ENCODE measurements around the gene PTPA. TPM values are rescaled to one million over a fixed set of nuclear protein-coding genes. Genes with fewer than 3 reads are reported as not detected.

Gene PTPA
- total and polyA plus RNA-seq, 10 of the 15 experiments (the other 5 are each of a cell fraction or from before 2014, with no cell fraction given), result 1.6 to 111 (median 55.1) TPM

DNA sequence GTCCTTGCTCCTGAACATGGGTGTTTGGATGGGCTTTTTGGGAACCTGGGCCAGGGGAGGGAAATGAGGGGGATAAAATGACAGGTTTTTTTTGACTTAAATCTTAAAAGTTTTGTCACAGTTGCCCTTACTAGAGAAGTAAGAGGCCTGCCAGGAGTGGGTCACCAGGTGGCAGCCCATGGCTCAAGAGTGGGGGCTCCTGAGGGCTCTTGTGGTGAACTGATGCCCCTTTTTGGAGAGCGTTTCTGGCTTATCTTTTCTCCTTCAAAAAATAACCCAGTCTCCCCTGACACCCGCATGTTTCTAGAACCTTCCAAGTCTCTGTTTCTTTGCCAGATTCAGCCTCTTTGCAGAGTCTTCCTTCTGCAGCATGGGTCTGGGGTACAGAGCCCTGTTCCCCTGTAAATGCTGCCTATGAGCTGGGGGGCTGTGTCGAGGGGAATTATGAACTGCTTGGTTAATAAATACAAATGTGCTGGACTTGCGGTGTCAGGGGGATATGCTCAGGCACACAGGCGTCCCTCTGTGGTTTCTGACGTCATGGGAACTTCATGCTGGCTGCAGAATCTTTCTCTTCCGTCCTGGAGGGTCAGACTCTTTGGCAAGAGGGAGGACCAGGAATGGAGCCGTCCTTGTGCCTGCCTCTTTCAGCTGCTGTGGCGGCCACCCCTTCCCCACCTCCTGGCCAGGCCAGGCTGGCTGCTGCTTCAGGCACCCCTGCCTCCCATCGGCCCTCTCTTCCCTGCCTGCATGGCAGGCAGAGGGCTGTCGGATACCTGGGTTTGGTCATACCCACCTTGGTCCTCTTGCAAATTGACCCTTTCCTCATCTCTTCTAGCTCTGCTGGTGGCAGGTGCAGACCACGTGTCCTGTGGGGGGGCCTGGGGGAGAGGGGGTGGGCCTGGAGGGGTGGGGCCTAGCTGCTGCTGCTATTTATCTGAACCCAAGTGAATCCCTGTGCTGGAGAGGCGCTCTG, 30.1 kb downstream of the PTPA start (continued):
- TF ChIP-seq REST (IDR thresholded peaks at IDR 0.05; ENCODE audit: low read depth, low read length) (no peak), POU2F2 (IDR thresholded peaks at IDR 0.05; ENCODE audit: borderline replicate concordance, low read depth, low read length) (peak; percentile 43; the same call in 1 of the 3 replicates)

DNA sequence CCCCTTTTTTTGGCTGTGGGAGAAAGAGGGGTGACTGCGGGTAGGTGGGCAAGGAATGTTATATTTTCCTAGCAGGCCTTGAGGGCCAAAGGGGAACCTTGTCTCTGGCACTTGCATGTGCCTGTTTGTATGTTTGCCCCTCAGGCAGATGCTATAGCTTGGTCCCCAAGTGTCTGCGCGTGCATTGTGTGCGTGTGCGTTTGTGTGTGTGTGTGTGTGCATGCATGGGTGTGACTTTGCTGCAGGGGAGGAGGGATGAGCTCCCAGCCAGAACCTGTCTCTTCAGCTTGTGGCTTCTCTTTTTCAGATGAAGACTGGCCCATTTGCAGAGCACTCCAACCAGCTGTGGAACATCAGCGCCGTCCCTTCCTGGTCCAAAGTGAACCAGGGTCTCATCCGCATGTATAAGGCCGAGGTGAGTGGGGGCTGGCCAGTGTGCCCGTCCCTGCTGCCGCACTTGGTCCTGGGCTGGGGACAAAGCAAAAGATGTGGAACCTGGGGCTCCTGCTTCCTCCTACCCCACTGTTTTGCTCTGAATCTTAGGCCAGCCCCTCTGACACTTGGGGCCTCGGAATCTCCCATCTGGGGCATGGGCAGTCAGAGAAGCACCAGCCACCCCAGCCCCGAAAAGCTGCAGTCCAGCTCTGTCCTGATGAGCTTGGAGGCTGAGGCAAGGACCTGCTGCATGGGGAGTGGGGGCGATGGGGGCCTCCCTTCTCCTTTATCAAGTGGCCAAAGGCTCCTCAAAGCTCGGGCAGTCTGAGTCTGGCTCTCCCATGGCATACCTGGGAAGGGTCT, 31.1 kb downstream of the PTPA start:
- no peak for TF ChIP-seq CTCF (IDR thresholded peaks at IDR 0.05 in 2 of 3, conservative IDR thresholded peaks at IDR 0.05 in 1 of 3; ENCODE audit: control insufficient read depth in 2 of 3, extremely low read depth in 1 of 3, insufficient read depth in 1 of 3, low read depth in 3 of 3, low read length in 3 of 3)
- no peak for TF ChIP-seq ZNF217 (IDR thresholded peaks at IDR 0.05)
- TF ChIP-seq KLF5 (IDR thresholded peaks at IDR 0.05; ENCODE audit: partially characterized antibody), result no peak
- TF ChIP-seq HDGF (IDR thresholded peaks at IDR 0.05), result peak; percentile 40; the same call in 1 of the 2 replicates
- TF ChIP-seq POLR2AphosphoS2 (IDR thresholded peaks at IDR 0.05; ENCODE audit: low read depth, low read length), result no peak
- no peak for TF ChIP-seq SMAD1 (IDR thresholded peaks at IDR 0.05; ENCODE audit: low read depth, partially characterized antibody)
- TF ChIP-seq, protein P1, sequence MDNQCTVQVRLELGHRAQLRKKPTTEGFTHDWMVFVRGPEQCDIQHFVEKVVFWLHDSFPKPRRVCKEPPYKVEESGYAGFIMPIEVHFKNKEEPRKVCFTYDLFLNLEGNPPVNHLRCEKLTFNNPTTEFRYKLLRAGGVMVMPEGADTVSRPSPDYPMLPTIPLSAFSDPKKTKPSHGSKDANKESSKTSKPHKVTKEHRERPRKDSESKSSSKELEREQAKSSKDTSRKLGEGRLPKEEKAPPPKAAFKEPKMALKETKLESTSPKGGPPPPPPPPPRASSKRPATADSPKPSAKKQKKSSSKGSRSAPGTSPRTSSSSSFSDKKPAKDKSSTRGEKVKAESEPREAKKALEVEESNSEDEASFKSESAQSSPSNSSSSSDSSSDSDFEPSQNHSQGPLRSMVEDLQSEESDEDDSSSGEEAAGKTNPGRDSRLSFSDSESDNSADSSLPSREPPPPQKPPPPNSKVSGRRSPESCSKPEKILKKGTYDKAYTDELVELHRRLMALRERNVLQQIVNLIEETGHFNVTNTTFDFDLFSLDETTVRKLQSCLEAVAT (IDR thresholded peaks at IDR 0.05), result peak; percentile 84
- peak in 1 of 2 experiments; percentile 4; a peak in 1 of 4 replicates for TF ChIP-seq BHLHE40 (IDR thresholded peaks at IDR 0.05; ENCODE audit: borderline replicate concordance in 1 of 2, low read depth in 2 of 2, low read length in 1 of 2)
- Histone ChIP-seq H3K36me3 (ENCODE audit: control insufficient read depth in 2 of 2, insufficient read depth in 2 of 2, low read length in 1 of 2) (peaks cover 0 to 19% of the 10 kb centered on the region in 2 experiments; a peak in 3 of 4 replicates), H3K27me3 (replicated peaks in 1 of 2; ENCODE audit: control insufficient read depth in 2 of 2, insufficient read depth in 2 of 2, low read length in 1 of 2) (no peaks in the 10 kb centered on the region), H2AFZ (ENCODE audit: control insufficient read depth, low read depth, low read length) (no peak overlapping the region), H3K79me2 (ENCODE audit: control insufficient read depth, insufficient read depth, low read length) (peaks cover 7% of the 10 kb centered on the region), H4K20me1 (ENCODE audit: control insufficient read depth, insufficient read depth) (no peaks in the 10 kb centered on the region), H3K27ac (ENCODE audit: control insufficient read depth, insufficient read depth) (peak overlapping the region; percentile 100), H3K9me3 (replicated peaks; ENCODE audit: control insufficient read depth, insufficient read depth, low read length) (no peaks in the 10 kb centered on the region), H3K9ac (ENCODE audit: control insufficient read depth, insufficient read depth, low read length) (peak overlapping the region; percentile 10; the same call in 1 of the 2 replicates), H3K4me3 (no peak overlapping the region; the same call in 1 of the 2 replicates), H3K4me2 (ENCODE audit: control insufficient read depth, insufficient read depth) (peak overlapping the region; percentile 71), H3K4me1 (ENCODE audit: control insufficient read depth, insufficient read depth, low read length) (peaks cover 43% of the 10 kb centered on the region)
- CTCF ChIA-PET, result interaction anchor here (0.6 to 11.0 kb wide), 44 partner anchors 10 to 780 kb away, joined by 3 to 273 read pairs (median 4); partner anchors contain the start of genes C9orf50, CRAT, DOLPP1 and ENDOG
- in situ Hi-C loops (cut with MboI), result no loop called here
- SMC1A ChIA-PET (ENCODE audit: uncharacterized antibody, unreplicated experiment), result interaction anchor here (0.7 to 8.1 kb wide), 13 partner anchors 9 to 482 kb away, joined by 3 to 116 read pairs (median 8); partner anchors contain the start of genes C9orf50, IER5L and NTMT1
- no peak for FAIRE-seq
- no peak for DNase-seq (ENCODE audit: low read depth, low spot score)
- ATAC-seq, result no peak
- POLR2A ChIA-PET, result interaction anchor here (0.8 to 2.7 kb wide), 18 partner anchors 11 to 485 kb away, joined by 3 to 11 read pairs (median 3); partner anchors contain the start of genes IER5L, NTMT1 and SH3GLB2
- 84% methylated on average over 15 of the region's 15 CpGs for WGBS (ENCODE audit: insufficient coverage, insufficient replicate concordance, low lambda C conversion rate, missing lambda C conversion rate)
- intact Hi-C loops (cut with micrococcal nuclease; ENCODE audit: unreplicated experiment), result no loop called here
- RAD21 ChIA-PET (ENCODE audit: unreplicated experiment), result interaction anchor here (0.6 to 7.8 kb wide), 21 partner anchors 11 to 483 kb away, joined by 3 to 197 read pairs (median 4); partner anchors contain the start of genes IER5L, NTMT1 and SH3GLB2
- TSS peak; percentile 49 for BruUV-seq (replicated peaks)
